ENCODE results near the gene TLCD5.

TLCD5 gene

GRCh38 chr11:120326228-120326627, 1.1 kb downstream of the TLCD5 start:
- H3K27me3 ChIP-seq (ENCODE audit: low read depth): no peaks in the 10 kb centered on the region
- in situ Hi-C loops (cut with MboI; ENCODE audit: low sequenced_read_pairs): no loop called here
- peaks cover 11% of the 10 kb centered on the region for H3K4me1 ChIP-seq
- DNase-seq (ENCODE audit: low spot score in 2 of 2): no peak
- no peaks in the 10 kb centered on the region for H3K9me3 ChIP-seq
- peak overlapping the region; percentile 49 for H3K4me3 ChIP-seq
- H3K36me3 ChIP-seq (replicated peaks): peaks cover 9% of the 10 kb centered on the region

GRCh38 chr11:120326845-120327281, 1.8 kb downstream of the TLCD5 start:
- in situ Hi-C loops (cut with MboI; ENCODE audit: low sequenced_read_pairs): no loop called here
- no peak overlapping the region for H3K4me3 ChIP-seq
- no peaks in the 10 kb centered on the region for H3K27me3 ChIP-seq (ENCODE audit: low read depth)
- DNase-seq (ENCODE audit: low spot score in 2 of 2): no peak
- peaks cover 13% of the 10 kb centered on the region for H3K4me1 ChIP-seq
- H3K9me3 ChIP-seq: no peaks in the 10 kb centered on the region
- H3K36me3 ChIP-seq (replicated peaks): peaks cover 10% of the 10 kb centered on the region

GRCh38 chr11:120327311-120327710, 2.2 kb downstream of the TLCD5 start:
- Histone ChIP-seq H3K9me3 (no peaks in the 10 kb centered on the region), H3K4me3 (no peak overlapping the region), H3K27me3 (ENCODE audit: low read depth) (no peaks in the 10 kb centered on the region), H3K36me3 (replicated peaks) (peaks cover 10% of the 10 kb centered on the region), H3K4me1 (peaks cover 13% of the 10 kb centered on the region)
- DNase-seq (ENCODE audit: low spot score in 2 of 2): no peak
- in situ Hi-C loops (cut with MboI; ENCODE audit: low sequenced_read_pairs): no loop called here

GRCh38 chr11:120329556-120329955, 4.5 kb downstream of the TLCD5 start:
- Histone ChIP-seq H3K27me3 (ENCODE audit: low read depth) (no peaks in the 10 kb centered on the region), H3K36me3 (replicated peaks) (peaks cover 15% of the 10 kb centered on the region)
- in situ Hi-C loops (cut with MboI; ENCODE audit: low sequenced_read_pairs): no loop called here

GRCh38 chr11:120330045-120330444, 4.9 kb downstream of the TLCD5 start:
- Histone ChIP-seq H3K27me3 (ENCODE audit: low read depth) (no peaks in the 10 kb centered on the region), H3K9me3 (no peaks in the 10 kb centered on the region), H3K4me3 (no peak overlapping the region), H3K4me1 (peaks cover 13% of the 10 kb centered on the region), H3K36me3 (replicated peaks) (peaks cover 15% of the 10 kb centered on the region)
- no peak for DNase-seq (ENCODE audit: low spot score in 2 of 2)
- in situ Hi-C loops (cut with MboI; ENCODE audit: low sequenced_read_pairs): no loop called here

More at GRCh38 chr11:120329556-120329955, 4.5 kb downstream of the TLCD5 start:
- Histone ChIP-seq H3K4me3 (no peak overlapping the region), H3K9me3 (no peaks in the 10 kb centered on the region), H3K4me1 (peaks cover 13% of the 10 kb centered on the region)
- DNase-seq (ENCODE audit: low spot score in 2 of 2): no peak

- no peak for DNase-seq (ENCODE audit: low spot score in 2 of 2)
- Histone ChIP-seq H3K4me3 (no peak overlapping the region), H3K36me3 (replicated peaks) (peaks cover 15% of the 10 kb centered on the region), H3K27me3 (ENCODE audit: low read depth) (no peaks in the 10 kb centered on the region), H3K9me3 (no peaks in the 10 kb centered on the region), H3K4me1 (peaks cover 12% of the 10 kb centered on the region)
- in situ Hi-C loops (cut with MboI; ENCODE audit: low sequenced_read_pairs): no loop called here
These were observed 6.3 kb downstream of the TLCD5 start for GRCh38 chr11:120331301-120331996.

GRCh38 chr11:120332822-120333716, 8.0 kb downstream of the TLCD5 start:
- Histone ChIP-seq H3K9me3 (no peaks in the 10 kb centered on the region), H3K4me1 (peaks cover 4% of the 10 kb centered on the region; the same call in 1 of the 2 replicates), H3K36me3 (replicated peaks) (peaks cover 15% of the 10 kb centered on the region), H3K27me3 (ENCODE audit: low read depth) (no peaks in the 10 kb centered on the region), H3K4me3 (no peak overlapping the region)
- in situ Hi-C loops (cut with MboI; ENCODE audit: low sequenced_read_pairs): no loop called here
- no peak for DNase-seq (ENCODE audit: low spot score in 2 of 2)

- peaks cover 4% of the 10 kb centered on the region; the same call in 1 of the 2 replicates for H3K4me1 ChIP-seq
- no peak for DNase-seq (ENCODE audit: low spot score in 2 of 2)
- H3K9me3 ChIP-seq: no peaks in the 10 kb centered on the region
- H3K27me3 ChIP-seq (ENCODE audit: low read depth): no peaks in the 10 kb centered on the region
- in situ Hi-C loops (cut with MboI; ENCODE audit: low sequenced_read_pairs): no loop called here
- peaks cover 15% of the 10 kb centered on the region for H3K36me3 ChIP-seq (replicated peaks)
- no peak overlapping the region for H3K4me3 ChIP-seq
These were observed 8.7 kb downstream of the TLCD5 start for GRCh38 chr11:120333801-120334200.

GRCh38 chr11:120334332-120334731, 9.2 kb downstream of the TLCD5 start:
- in situ Hi-C loops (cut with MboI; ENCODE audit: low sequenced_read_pairs): no loop called here
- Histone ChIP-seq H3K4me1 (peaks cover 4% of the 10 kb centered on the region; the same call in 1 of the 2 replicates), H3K27me3 (ENCODE audit: low read depth) (no peaks in the 10 kb centered on the region), H3K36me3 (replicated peaks) (peaks cover 15% of the 10 kb centered on the region), H3K9me3 (no peaks in the 10 kb centered on the region), H3K4me3 (no peak overlapping the region)
- DNase-seq (ENCODE audit: low spot score in 2 of 2): no peak

GRCh38 chr11:120334894-120335462, 9.9 kb downstream of the TLCD5 start:
- Histone ChIP-seq H3K27me3 (ENCODE audit: low read depth) (no peaks in the 10 kb centered on the region), H3K9me3 (no peaks in the 10 kb centered on the region), H3K4me1 (peaks cover 9% of the 10 kb centered on the region), H3K4me3 (peak overlapping the region; percentile 64), H3K36me3 (replicated peaks) (peaks cover 15% of the 10 kb centered on the region)
- in situ Hi-C loops (cut with MboI; ENCODE audit: low sequenced_read_pairs): no loop called here
- DNase-seq (ENCODE audit: low spot score in 2 of 2): peak; percentile 72 to 81

- no peaks in the 10 kb centered on the region for H3K27me3 ChIP-seq (ENCODE audit: low read depth)
- H3K36me3 ChIP-seq (replicated peaks): peaks cover 13% of the 10 kb centered on the region
- H3K9me3 ChIP-seq: no peaks in the 10 kb centered on the region
- H3K4me1 ChIP-seq: peaks cover 14% of the 10 kb centered on the region
- DNase-seq (ENCODE audit: low spot score in 2 of 2): peak in 1 of 2 experiments; percentile 19
- in situ Hi-C loops (cut with MboI; ENCODE audit: low sequenced_read_pairs): no loop called here
- peak overlapping the region; percentile 64 for H3K4me3 ChIP-seq
These were observed 10.4 kb downstream of the TLCD5 start for GRCh38 chr11:120335556-120335907.

GRCh38 chr11:120335908-120336640, 11.0 kb downstream of the TLCD5 start, which contains the start of gene ARHGEF12:
Gene ARHGEF12 (plus strand): TSS chr11:120336413. CDS start chr11:120337244, 831 bp downstream.
- in situ Hi-C loops (cut with MboI; ENCODE audit: low sequenced_read_pairs): no loop called here
- Histone ChIP-seq H3K36me3 (replicated peaks) (peaks cover 7% of the 10 kb centered on the region), H3K4me1 (peaks cover 16% of the 10 kb centered on the region), H3K27me3 (ENCODE audit: low read depth) (no peaks in the 10 kb centered on the region), H3K9me3 (no peaks in the 10 kb centered on the region), H3K4me3 (peak within 1 kb of the TSS; percentile 64)
- peak; percentile 87 to 97 for DNase-seq (ENCODE audit: low spot score in 2 of 2)

GRCh38 chr11:120336641-120337354, 11.7 kb downstream of the TLCD5 start:
- H3K4me3 ChIP-seq: peak overlapping the region; percentile 64
- DNase-seq (ENCODE audit: low spot score in 2 of 2): peak in 1 of 2 experiments; percentile 57
- H3K4me1 ChIP-seq: peaks cover 15% of the 10 kb centered on the region
- H3K27me3 ChIP-seq (ENCODE audit: low read depth): no peaks in the 10 kb centered on the region
- peaks cover 5% of the 10 kb centered on the region; the same call in 1 of the 2 replicates for H3K36me3 ChIP-seq (replicated peaks)
- in situ Hi-C loops (cut with MboI; ENCODE audit: low sequenced_read_pairs): no loop called here
- H3K9me3 ChIP-seq: no peaks in the 10 kb centered on the region
